ENCODE measurements around the gene CDK5RAP3.

The CDK5RAP3 gene

GRCh38 chr17:48023400-48024148 lies 52.7 kb downstream of the CDK5RAP3 start:
- Histone ChIP-seq H2AFZ (peak overlapping the region; percentile 88), H3K36me3 (ENCODE audit: control insufficient read depth, insufficient read depth, low read length) (no peaks in the 10 kb centered on the region), H3K27ac (peak overlapping the region; percentile 82), H3K4me2 (ENCODE audit: low read length) (peak overlapping the region; percentile 51), H3K9me3 (ENCODE audit: control insufficient read depth, low read length) (no peaks in the 10 kb centered on the region), H3K27me3 (ENCODE audit: control insufficient read depth, insufficient read depth, low read length) (no peaks in the 10 kb centered on the region), H3K4me3 (ENCODE audit: low read depth, low read length) (peak overlapping the region; percentile 41), H3K79me2 (no peaks in the 10 kb centered on the region), H3K9ac (no peak overlapping the region), H3K4me1 (peaks cover 28% of the 10 kb centered on the region)
- TF ChIP-seq CTCF (IDR thresholded peaks at IDR 0.05): peak; percentile 40

- Histone ChIP-seq H3K4me1 (peaks cover 28% of the 10 kb centered on the region), H3K36me3 (ENCODE audit: control insufficient read depth, insufficient read depth, low read length) (no peaks in the 10 kb centered on the region), H3K27ac (peak overlapping the region; percentile 82), H2AFZ (peak overlapping the region; percentile 88), H3K9me3 (ENCODE audit: control insufficient read depth, low read length) (no peaks in the 10 kb centered on the region), H3K4me2 (ENCODE audit: low read length) (peak overlapping the region; percentile 51), H3K79me2 (no peaks in the 10 kb centered on the region), H3K27me3 (ENCODE audit: control insufficient read depth, insufficient read depth, low read length) (no peaks in the 10 kb centered on the region), H3K4me3 (ENCODE audit: low read depth, low read length) (peak overlapping the region; percentile 41), H3K9ac (no peak overlapping the region)
- TF ChIP-seq CTCF (IDR thresholded peaks at IDR 0.05): no peak
These were observed 53.5 kb downstream of the CDK5RAP3 start for GRCh38 chr17:48024149-48025039.

- no peaks in the 10 kb centered on the region for H3K36me3 ChIP-seq (ENCODE audit: control insufficient read depth, insufficient read depth, low read length)
- peak overlapping the region; percentile 43 for H3K4me3 ChIP-seq (ENCODE audit: low read depth, low read length)
- H3K27me3 ChIP-seq (ENCODE audit: control insufficient read depth, insufficient read depth, low read length): no peaks in the 10 kb centered on the region
- H2AFZ ChIP-seq: peak overlapping the region; percentile 88
- peak overlapping the region; percentile 82 for H3K27ac ChIP-seq
- no peaks in the 10 kb centered on the region for H3K79me2 ChIP-seq
- no peak overlapping the region for H3K9ac ChIP-seq
- peak; percentile 91 for TF ChIP-seq CTCF (IDR thresholded peaks at IDR 0.05)
- H3K4me1 ChIP-seq: peaks cover 28% of the 10 kb centered on the region
- H3K4me2 ChIP-seq (ENCODE audit: low read length): peak overlapping the region; percentile 71
- no peaks in the 10 kb centered on the region for H3K9me3 ChIP-seq (ENCODE audit: control insufficient read depth, low read length)
These were observed 54.4 kb downstream of the CDK5RAP3 start for GRCh38 chr17:48025040-48025903.

- Histone ChIP-seq H3K9me3 (ENCODE audit: control insufficient read depth, low read length) (no peaks in the 10 kb centered on the region), H3K27me3 (ENCODE audit: control insufficient read depth, insufficient read depth, low read length) (no peaks in the 10 kb centered on the region), H3K9ac (no peak overlapping the region), H3K4me2 (ENCODE audit: low read length) (peak overlapping the region; percentile 71), H3K79me2 (no peaks in the 10 kb centered on the region), H3K27ac (no peak overlapping the region), H3K4me1 (peaks cover 28% of the 10 kb centered on the region), H2AFZ (peak overlapping the region; percentile 88), H3K36me3 (ENCODE audit: control insufficient read depth, insufficient read depth, low read length) (no peaks in the 10 kb centered on the region), H3K4me3 (ENCODE audit: low read depth, low read length) (no peak overlapping the region)
- TF ChIP-seq CTCF (IDR thresholded peaks at IDR 0.05): no peak
These were observed 55.1 kb downstream of the CDK5RAP3 start for GRCh38 chr17:48025904-48026501.
